ENCODE measurements around the gene MYO9B. TPM values are rescaled to one million over a fixed set of nuclear protein-coding genes. Genes with fewer than 3 reads are reported as not detected.

MYO9B gene
- 100 to 1,000 TPM in 1 of 4 donors, 10 to 100 TPM in 3; 72.0 to 158 (median 82.8) TPM for total RNA-seq

DNA sequence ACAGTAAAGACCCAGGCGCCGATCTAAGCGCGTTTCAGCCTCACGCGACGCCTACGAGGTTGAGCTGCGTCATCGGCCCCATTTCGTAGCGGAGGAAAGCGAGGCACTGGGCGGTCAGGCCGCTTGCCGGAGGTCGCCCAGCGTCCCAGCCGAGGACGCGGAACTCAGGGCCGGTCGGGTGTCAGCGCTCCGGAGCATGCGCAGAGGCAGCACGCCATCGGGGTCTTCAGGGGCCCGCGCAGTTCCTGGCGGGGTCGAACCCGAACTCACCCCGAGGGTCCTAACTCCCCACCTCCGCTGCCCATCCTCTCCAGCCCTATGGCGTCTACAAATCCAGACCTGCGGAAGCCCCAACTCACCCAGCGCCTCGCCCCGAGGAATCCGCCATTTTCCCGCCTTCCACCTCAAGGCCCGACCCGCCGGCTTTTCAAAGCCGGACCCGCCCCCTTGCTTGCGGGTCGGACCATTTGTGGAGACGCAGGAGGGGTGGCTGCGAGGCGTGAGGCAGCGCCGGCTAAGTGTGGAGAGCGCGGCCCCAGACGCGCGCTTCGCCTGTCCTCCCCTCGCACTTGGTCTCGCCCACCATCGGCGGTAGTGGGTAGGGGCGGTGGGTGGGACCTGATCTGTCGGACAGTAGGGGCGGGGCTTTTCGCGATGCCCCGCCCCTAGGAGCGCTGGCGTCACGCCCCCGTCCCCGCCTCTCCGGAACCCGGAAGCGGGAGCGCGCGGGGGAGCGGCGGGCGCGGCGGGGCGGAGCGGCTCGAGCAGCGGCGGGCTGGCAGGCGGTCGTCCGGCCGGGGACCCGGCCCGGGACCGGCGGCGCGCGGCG lies at the start of gene MYO9B, which contains the start of gene HAUS8:
Gene MYO9B, plus strand, starts transcription at position 743 of the 829 bp plus-strand sequence. CDS start 25,941 bp downstream, outside the sequence.
Gene HAUS8, minus strand, starts transcription at position 418 of the 829 bp plus-strand sequence. Its CDS starts 30 bp downstream, at position 388.
- TF ChIP-seq, protein P1, sequence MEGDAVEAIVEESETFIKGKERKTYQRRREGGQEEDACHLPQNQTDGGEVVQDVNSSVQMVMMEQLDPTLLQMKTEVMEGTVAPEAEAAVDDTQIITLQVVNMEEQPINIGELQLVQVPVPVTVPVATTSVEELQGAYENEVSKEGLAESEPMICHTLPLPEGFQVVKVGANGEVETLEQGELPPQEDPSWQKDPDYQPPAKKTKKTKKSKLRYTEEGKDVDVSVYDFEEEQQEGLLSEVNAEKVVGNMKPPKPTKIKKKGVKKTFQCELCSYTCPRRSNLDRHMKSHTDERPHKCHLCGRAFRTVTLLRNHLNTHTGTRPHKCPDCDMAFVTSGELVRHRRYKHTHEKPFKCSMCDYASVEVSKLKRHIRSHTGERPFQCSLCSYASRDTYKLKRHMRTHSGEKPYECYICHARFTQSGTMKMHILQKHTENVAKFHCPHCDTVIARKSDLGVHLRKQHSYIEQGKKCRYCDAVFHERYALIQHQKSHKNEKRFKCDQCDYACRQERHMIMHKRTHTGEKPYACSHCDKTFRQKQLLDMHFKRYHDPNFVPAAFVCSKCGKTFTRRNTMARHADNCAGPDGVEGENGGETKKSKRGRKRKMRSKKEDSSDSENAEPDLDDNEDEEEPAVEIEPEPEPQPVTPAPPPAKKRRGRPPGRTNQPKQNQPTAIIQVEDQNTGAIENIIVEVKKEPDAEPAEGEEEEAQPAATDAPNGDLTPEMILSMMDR (IDR thresholded peaks at IDR 0.05; ENCODE audit: low read depth), result no peak

DNA sequence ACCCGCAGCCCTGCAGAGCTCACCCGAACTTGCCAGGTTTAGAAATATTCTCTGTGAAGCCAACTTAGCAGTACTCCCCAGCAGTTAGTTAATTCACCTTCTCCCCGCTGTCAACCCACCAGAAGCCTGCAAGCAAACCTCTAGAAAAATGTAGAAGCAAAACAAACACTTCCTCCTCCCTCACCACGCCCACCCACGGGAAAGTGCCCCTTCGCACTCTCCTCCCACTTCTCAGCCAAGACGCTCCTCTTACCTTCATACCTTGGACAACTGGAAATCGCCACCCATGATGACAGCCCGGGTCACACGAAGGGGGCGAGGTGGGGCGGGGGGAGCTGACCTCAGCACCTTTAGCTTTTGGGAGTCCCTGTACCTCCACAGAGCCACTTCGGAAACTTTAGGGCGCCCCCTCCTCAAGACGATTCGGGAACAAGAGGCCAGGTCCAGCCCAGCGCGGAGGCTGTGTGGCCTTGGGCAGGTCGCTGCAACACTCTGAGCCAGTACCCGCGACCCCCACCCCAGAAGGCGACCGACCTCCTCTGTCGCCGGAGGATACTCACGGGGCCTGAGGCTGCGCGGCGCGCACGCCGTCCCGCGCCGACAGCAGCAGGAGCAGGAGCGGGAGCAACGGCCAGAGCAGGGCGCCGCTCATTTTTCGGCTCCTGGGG lies 49.5 kb upstream of the MYO9B start:
- TF ChIP-seq, protein P1 (IDR thresholded peaks at IDR 0.05; ENCODE audit: low read depth), result no peak

GRCh38 chr19:17026706-17027534 lies 48.7 kb upstream of the MYO9B start, which contains the start of gene CPAMD8:
CPAMD8 (minus strand) TSS chr19:17026810; CDS start chr19:17026642, 168 bp downstream.
- TF ChIP-seq, protein P1 (IDR thresholded peaks at IDR 0.05; ENCODE audit: low read depth), result no peak

DNA sequence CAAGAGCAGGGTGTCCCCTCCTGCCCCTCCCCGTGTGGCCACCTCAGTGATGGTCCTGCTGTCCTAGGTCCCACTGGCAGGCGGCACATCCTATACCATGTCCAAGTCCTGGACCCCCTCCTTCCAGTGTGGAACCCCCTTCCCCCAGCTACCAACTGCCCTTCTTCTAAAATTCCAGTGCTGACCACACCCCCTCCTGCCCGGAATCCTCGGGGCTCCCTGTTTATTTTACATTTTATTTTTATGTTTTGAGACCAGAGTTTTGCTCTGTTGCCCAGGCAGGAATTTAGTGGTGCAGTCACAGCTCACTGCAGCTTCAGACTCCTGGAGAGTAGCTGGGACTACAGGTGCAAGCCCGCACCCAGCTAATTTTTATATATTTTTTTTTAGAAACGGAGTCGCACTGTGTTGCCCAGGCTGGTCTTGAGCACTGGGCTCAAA lies 48.0 kb upstream of the MYO9B start:
- TF ChIP-seq, protein P1 (IDR thresholded peaks at IDR 0.05; ENCODE audit: low read depth), result no peak

GRCh38 chr19:17031741-17032140 lies 43.8 kb upstream of the MYO9B start:
- TF ChIP-seq, protein P1 (IDR thresholded peaks at IDR 0.05; ENCODE audit: low read depth), result no peak

- TF ChIP-seq, protein P1 (IDR thresholded peaks at IDR 0.05; ENCODE audit: low read depth), result no peak
Observed at GRCh38 chr19:17035842-17036424, 39.6 kb upstream of the MYO9B start.

Data from subcutaneous adipose tissue (tissue), 4 donors.